ENCODE data around the gene C21orf91. TPM values are rescaled to one million over a fixed set of nuclear protein-coding genes. Genes with fewer than 3 reads are reported as not detected.

The C21orf91 gene
- total RNA-seq, 1 donor from 2014 or later = 15.1 TPM

GRCh38 chr21:17853393-17854275 is 34.5 kb upstream of the C21orf91 start:
- no peak for TF ChIP-seq CTCF (IDR thresholded peaks at IDR 0.05)
- Mint-ChIP-seq H3K4me3 (ENCODE audit: unreplicated experiment) (no peak overlapping the region), H3K4me1 (ENCODE audit: low read depth) (peaks cover 8% of the 10 kb centered on the region), H3K27me3 (ENCODE audit: low read depth) (peaks cover 14% of the 10 kb centered on the region), H3K9me3 (ENCODE audit: low read depth) (no peaks in the 10 kb centered on the region), H3K36me3 (ENCODE audit: low read depth) (peaks cover 3% of the 10 kb centered on the region), H3K27ac (ENCODE audit: unreplicated experiment) (no peak overlapping the region)
- DNase-seq (ENCODE audit: low spot score) = no peak

GRCh38 chr21:17848228-17848627 is 29.1 kb upstream of the C21orf91 start:
- TF ChIP-seq CTCF (IDR thresholded peaks at IDR 0.05) = no peak
- no peaks in the 10 kb centered on the region for H3K9me3 Mint-ChIP-seq (ENCODE audit: low read depth)
- no peaks in the 10 kb centered on the region for H3K36me3 Mint-ChIP-seq (ENCODE audit: low read depth)
- peak overlapping the region; percentile 71 for H3K27ac Mint-ChIP-seq (ENCODE audit: unreplicated experiment)
- peaks cover 2% of the 10 kb centered on the region for H3K27me3 Mint-ChIP-seq (ENCODE audit: low read depth)
- DNase-seq (ENCODE audit: low spot score) = no peak
- H3K4me1 Mint-ChIP-seq (ENCODE audit: low read depth) = peaks cover 19% of the 10 kb centered on the region
- H3K4me3 Mint-ChIP-seq (ENCODE audit: unreplicated experiment) = no peak overlapping the region

- Mint-ChIP-seq H3K4me3 (ENCODE audit: unreplicated experiment) (no peak overlapping the region), H3K27me3 (ENCODE audit: low read depth) (peaks cover 15% of the 10 kb centered on the region), H3K36me3 (ENCODE audit: low read depth) (no peaks in the 10 kb centered on the region), H3K9me3 (ENCODE audit: low read depth) (no peaks in the 10 kb centered on the region), H3K4me1 (ENCODE audit: low read depth) (no peaks in the 10 kb centered on the region), H3K27ac (ENCODE audit: unreplicated experiment) (no peak overlapping the region)
- DNase-seq (ENCODE audit: low spot score) = no peak
- TF ChIP-seq CTCF (IDR thresholded peaks at IDR 0.05) = no peak
These were observed 21.9 kb upstream of the C21orf91 start for GRCh38 chr21:17841103-17841502.

- TF ChIP-seq CTCF (IDR thresholded peaks at IDR 0.05) = no peak
- Mint-ChIP-seq H3K27ac (ENCODE audit: unreplicated experiment) (no peak overlapping the region), H3K4me1 (ENCODE audit: low read depth) (peaks cover 4% of the 10 kb centered on the region), H3K36me3 (ENCODE audit: low read depth) (no peaks in the 10 kb centered on the region), H3K27me3 (ENCODE audit: low read depth) (peaks cover 15% of the 10 kb centered on the region), H3K9me3 (ENCODE audit: low read depth) (no peaks in the 10 kb centered on the region), H3K4me3 (ENCODE audit: unreplicated experiment) (no peak overlapping the region)
- no peak for DNase-seq (ENCODE audit: low spot score)
These were observed 15.6 kb upstream of the C21orf91 start for GRCh38 chr21:17834639-17835354.

- H3K4me3 Mint-ChIP-seq (ENCODE audit: unreplicated experiment) = no peak overlapping the region
- H3K27me3 Mint-ChIP-seq (ENCODE audit: low read depth) = peaks cover 2% of the 10 kb centered on the region
- no peak for TF ChIP-seq CTCF (IDR thresholded peaks at IDR 0.05)
- peak overlapping the region; percentile 88 for H3K27ac Mint-ChIP-seq (ENCODE audit: unreplicated experiment)
- DNase-seq (ENCODE audit: low spot score) = no peak
- H3K36me3 Mint-ChIP-seq (ENCODE audit: low read depth) = no peaks in the 10 kb centered on the region
- H3K4me1 Mint-ChIP-seq (ENCODE audit: low read depth) = peaks cover 36% of the 10 kb centered on the region
- H3K9me3 Mint-ChIP-seq (ENCODE audit: low read depth) = no peaks in the 10 kb centered on the region
These were observed 10.3 kb upstream of the C21orf91 start for GRCh38 chr21:17829472-17829871.
